H1 (cell line): Measurements from ENCODE around the gene CD46.

Source experiments
- BCL11A ChIP-seq, 2 experiments: IDR thresholded peaks; one replicate each; pipeline ENCODE4 v1.6.1; 2011; ENCODE audit warnings: low read depth in 2 of 2, low read length in 2 of 2, mild to moderate bottlenecking in 2 of 2
- CBX5 ChIP-seq: fragments of 300-800, 300-1000 bp; sonication (generic); IDR thresholded peaks from 2 replicates; pipeline ENCODE4 v1.7.1; 2016; ENCODE audit warnings: antibody characterized with exemption, low read length, low read depth
- CBX8 ChIP-seq: fragments of 300-800, 300-1000 bp; sonication (generic); IDR thresholded peaks from 2 replicates; pipeline ENCODE4 v1.7.1; 2016; ENCODE audit warnings: low read depth, low read length, borderline replicate concordance
- CHD1 ChIP-seq: IDR thresholded peaks from 2 replicates; pipeline ENCODE4 v1.6.1; 2012; ENCODE audit warnings: low read depth, low read length, improper control_type of control experiment
- CTCF ChIP-seq, 3 experiments: IDR thresholded peaks; 1 replicate in 2 of 3; 2 replicates in 1 of 3; pipeline versions ENCODE4 v1.5.1 to v1.6.1; 2011; ENCODE audit warnings: low read length in 3 of 3, mild to moderate bottlenecking in 3 of 3, inconsistent platforms in 2 of 3, low read depth in 1 of 3, moderate library complexity in 1 of 3; ENCODE audit not compliant: insufficient read depth in 1 of 3; ENCODE audit errors: control extremely low read depth in 1 of 3
- GTF2F1 ChIP-seq: IDR thresholded peaks from 2 replicates; pipeline ENCODE4 v1.6.1; 2012; ENCODE audit warnings: low read depth, low read length, improper control_type of control experiment, borderline replicate concordance
- KDM1A ChIP-seq: fragments of 200-600, 300-600 bp; sonication (generic); IDR thresholded peaks from 2 replicates; pipeline ENCODE4 v1.7.1; 2016; ENCODE audit warnings: mild to moderate bottlenecking, low read length, borderline replicate concordance
- PHF8 ChIP-seq: fragments of 200-600 bp; sonication (generic); conservative IDR thresholded peaks from 2 replicates; pipeline ENCODE4 v1.7.1; 2012; ENCODE audit warnings: low read depth, mild to moderate bottlenecking, inconsistent platforms, low read length, moderate library complexity
- POLR2A ChIP-seq, 2 experiments: IDR thresholded peaks; 1 replicate in 1 of 2; 2 replicates in 1 of 2; pipeline ENCODE4 v1.6.1; 2011; ENCODE audit warnings: low read depth in 2 of 2, low read length in 2 of 2, mild to moderate bottlenecking in 2 of 2; ENCODE audit errors: control extremely low read depth in 1 of 2
- RAD21 ChIP-seq, 2 experiments: IDR thresholded peaks in 1 of 2; conservative IDR thresholded peaks in 1 of 2; 2 replicates each; pipeline ENCODE4 v1.6.1; 2011; ENCODE audit warnings: low read depth in 2 of 2, low read length in 2 of 2, improper control_type of control experiment in 1 of 2, inconsistent platforms in 1 of 2, mild to moderate bottlenecking in 1 of 2, moderate library complexity in 1 of 2
- RXRA ChIP-seq: IDR thresholded peaks from 2 replicates; pipeline ENCODE4 v1.6.1; 2011; ENCODE audit warnings: low read depth, mild to moderate bottlenecking, low read length, moderate library complexity; ENCODE audit not compliant: insufficient read depth
- SIN3A ChIP-seq, 2 experiments: IDR thresholded peaks in 1 of 2; conservative IDR thresholded peaks in 1 of 2; 2 replicates each; pipeline ENCODE4 v1.6.1; 2011 to 2012; ENCODE audit warnings: low read length in 2 of 2, improper control_type of control experiment in 1 of 2, low read depth in 1 of 2, mild to moderate bottlenecking in 1 of 2
- YY1 ChIP-seq: IDR thresholded peaks from 2 replicates; pipeline ENCODE4 v1.6.1; 2011; ENCODE audit warnings: low read depth, mild to moderate bottlenecking, low read length

- no peak for TF ChIP-seq CTCF (IDR thresholded peaks at IDR 0.05; ENCODE audit: control extremely low read depth in 1 of 3, insufficient read depth in 1 of 3, low read depth in 1 of 3, low read length in 3 of 3)
- TF ChIP-seq BCL11A (IDR thresholded peaks at IDR 0.05; ENCODE audit: low read depth in 2 of 2, low read length in 2 of 2), result no peak
- TF ChIP-seq SIN3A (conservative IDR thresholded peaks at IDR 0.05 in 1 of 2, IDR thresholded peaks at IDR 0.05 in 1 of 2; ENCODE audit: low read depth in 1 of 2, low read length in 2 of 2), result no peak
- no peak for TF ChIP-seq YY1
- TF ChIP-seq POLR2A (IDR thresholded peaks at IDR 0.05; ENCODE audit: control extremely low read depth in 1 of 2, low read depth in 2 of 2, low read length in 2 of 2), result no peak
- no peak for TF ChIP-seq KDM1A
- no peak for TF ChIP-seq RAD21 (IDR thresholded peaks at IDR 0.05 in 1 of 2, conservative IDR thresholded peaks at IDR 0.05 in 1 of 2; ENCODE audit: low read depth in 2 of 2, low read length in 2 of 2)
- no peak for TF ChIP-seq RXRA
- no peak for TF ChIP-seq CBX8
- no peak for TF ChIP-seq CHD1
- TF ChIP-seq GTF2F1, result no peak
- no peak for TF ChIP-seq CBX5
- no peak for TF ChIP-seq PHF8
These were observed 29.5 kb downstream of the CD46 start for GRCh38 chr1:207781312-207781711.
